Liver (tissue), 9 donors: ENCODE data around the gene ARFRP1. TPM values are rescaled to one million over a fixed set of nuclear protein-coding genes. Genes with fewer than 3 reads are reported as not detected.

Source experiments
- DNase-seq: peaks from one replicate; pipeline ENCODE4 v3.0.0-alpha.2; 2017; ENCODE audit warnings: low spot score
- H3K27ac ChIP-seq, 2 donors: one replicate each; pipeline ENCODE4 v1.7.0; 2013; ENCODE audit warnings: inconsistent platforms in 2 of 2, low read length in 2 of 2, control low read depth in 1 of 2, low read depth in 1 of 2, mild to moderate bottlenecking in 1 of 2
- H3K27me3 ChIP-seq, 4 donors: one replicate each; pipeline versions ENCODE4 v1.6.1 to v1.7.0; 2013; ENCODE audit warnings: low read length in 3 of 4, inconsistent platforms in 1 of 4, mild to moderate bottlenecking in 1 of 4, moderate library complexity in 1 of 4; ENCODE audit not compliant: control insufficient read depth in 4 of 4, insufficient read depth in 4 of 4
- H3K36me3 ChIP-seq, 4 donors: one replicate each; pipeline versions ENCODE4 v1.6.1 to v1.7.0; 2013; ENCODE audit warnings: low read length in 3 of 4, mild to moderate bottlenecking in 3 of 4, low read depth in 1 of 4, moderate library complexity in 1 of 4; ENCODE audit not compliant: control insufficient read depth in 4 of 4, insufficient read depth in 3 of 4
- H3K4me1 ChIP-seq, 4 donors: one replicate each; pipeline versions ENCODE4 v1.6.1 to v1.7.0; 2013; ENCODE audit warnings: low read length in 3 of 4, mild to moderate bottlenecking in 3 of 4, moderate library complexity in 1 of 4; ENCODE audit not compliant: control insufficient read depth in 4 of 4, insufficient read depth in 4 of 4
- H3K4me3 ChIP-seq, 3 donors: one replicate each; pipeline versions ENCODE4 v1.6.1 to v1.7.0; 2013; ENCODE audit warnings: low read length in 3 of 3, control low read depth in 1 of 3, low read depth in 1 of 3, mild to moderate bottlenecking in 1 of 3
- H3K9ac ChIP-seq, 2 donors: one replicate each; pipeline ENCODE4 v1.7.0; 2013; ENCODE audit warnings: low read length in 2 of 2, mild to moderate bottlenecking in 2 of 2, moderate library complexity in 2 of 2, control low read depth in 1 of 2, low read depth in 1 of 2
- H3K9me3 ChIP-seq, 4 donors: one replicate each; pipeline versions ENCODE4 v1.6.1 to v1.7.0; 2013; ENCODE audit warnings: low read length in 3 of 4; ENCODE audit not compliant: control insufficient read depth in 4 of 4
- FOXA1 ChIP-seq: IDR thresholded peaks from 2 replicates; pipeline ENCODE4 v1.6.1; 2016; ENCODE audit warnings: antibody characterized with exemption
- FOXA2 ChIP-seq: IDR thresholded peaks from 2 replicates; pipeline ENCODE4 v1.6.1; 2016; ENCODE audit warnings: antibody characterized with exemption
- GABPA ChIP-seq, 2 donors: IDR thresholded peaks in 1 of 2; conservative IDR thresholded peaks in 1 of 2; 2 replicates each; pipeline ENCODE4 v1.6.1; 2016; ENCODE audit warnings: antibody characterized with exemption in 2 of 2, mild to moderate bottlenecking in 1 of 2, moderate library complexity in 1 of 2
- HNF4A ChIP-seq, 2 donors: conservative IDR thresholded peaks; 2 replicates each; pipeline ENCODE4 v1.6.1; 2016; ENCODE audit warnings: antibody characterized with exemption in 2 of 2, mild to moderate bottlenecking in 2 of 2
- HNF4G ChIP-seq: IDR thresholded peaks from 2 replicates; pipeline ENCODE4 v1.6.1; 2016; ENCODE audit warnings: antibody characterized with exemption
- JUND ChIP-seq, 2 donors: IDR thresholded peaks; 2 replicates each; pipeline ENCODE4 v1.6.1; 2016; ENCODE audit warnings: antibody characterized with exemption in 2 of 2
- NR2F2 ChIP-seq: IDR thresholded peaks from 2 replicates; pipeline ENCODE4 v1.6.1; 2016; ENCODE audit warnings: antibody characterized with exemption
- RAD21 ChIP-seq, 2 donors: IDR thresholded peaks; 2 replicates each; pipeline ENCODE4 v1.6.1; 2016; ENCODE audit warnings: antibody characterized with exemption in 2 of 2, mild to moderate bottlenecking in 2 of 2
- RXRA ChIP-seq, 2 donors: IDR thresholded peaks; 2 replicates each; pipeline ENCODE4 v1.6.1; 2017 to 2018; ENCODE audit warnings: antibody characterized with exemption in 2 of 2, mild to moderate bottlenecking in 1 of 2
- SP1 ChIP-seq: IDR thresholded peaks from 2 replicates; pipeline ENCODE4 v1.6.1; 2018; ENCODE audit warnings: antibody characterized with exemption, mild to moderate bottlenecking
- TAF1 ChIP-seq: conservative IDR thresholded peaks from 2 replicates; pipeline ENCODE4 v1.6.1; 2016; ENCODE audit warnings: antibody characterized with exemption, mild to moderate bottlenecking
- YY1 ChIP-seq: IDR thresholded peaks from 2 replicates; pipeline ENCODE4 v1.6.1; 2016; ENCODE audit warnings: antibody characterized with exemption, mild to moderate bottlenecking
- WGBS: extraction: QIAGEN DNeasy Blood & Tissue Kit; methylation state at CpG from one replicate; pipeline ENCODE4 v1.1.7; 2013; 5-methylcytosine and 5-hydroxymethylcytosine counted together
- polyA plus RNA-seq, 2 donors: library from polyadenylated mRNA; stranded (reverse) in 1 of 2; unstranded in 1 of 2; fragments of 200-250 nt in 1 of 2; fragments of >200 nt in 1 of 2; fragmentation: Nextera tagmentation in 1 of 2; extraction: Ambion mirVana in 1 of 2; gene quantifications; one replicate each; pipeline versions ENCODE4 v1.2.1 to v1.2.3, GENCODE V29; 2013 to 2015
- total RNA-seq, 2 donors: library from RNA; depleted of rRNA; stranded (reverse); fragments of >200 nt; gene quantifications; one replicate each; pipeline ENCODE4 v1.2.3, GENCODE V29; 2014
- TF ChIP-seq, protein P1 (sequence below): fragments of 150-350 bp; IDR thresholded peaks from 2 replicates; pipeline ENCODE4 v1.5.1; 2017; ENCODE audit warnings: improper control_type of control experiment, low read depth, low read length; ENCODE audit not compliant: missing input control
- TF ChIP-seq, protein P2 (sequence below): IDR thresholded peaks from 2 replicates; pipeline ENCODE4 v1.6.1; 2016; ENCODE audit warnings: antibody characterized with exemption
- TF ChIP-seq, protein P3 (sequence below): IDR thresholded peaks from 2 replicates; pipeline ENCODE4 v1.6.1; 2016; ENCODE audit warnings: antibody characterized with exemption, mild to moderate bottlenecking
- TF ChIP-seq, protein P4 (sequence below): IDR thresholded peaks from 2 replicates; pipeline ENCODE4 v1.6.1; 2016; ENCODE audit warnings: antibody characterized with exemption
- donor health status: healthy.
- donor health status: healthy.
- donor health status: healthy.
- donor health status: healthy.
- donor health status: healthy.

The ARFRP1 gene
- total and polyA plus RNA-seq, 4 donors: 14.2 to 26.9 (median 20.5) TPM

DNA sequence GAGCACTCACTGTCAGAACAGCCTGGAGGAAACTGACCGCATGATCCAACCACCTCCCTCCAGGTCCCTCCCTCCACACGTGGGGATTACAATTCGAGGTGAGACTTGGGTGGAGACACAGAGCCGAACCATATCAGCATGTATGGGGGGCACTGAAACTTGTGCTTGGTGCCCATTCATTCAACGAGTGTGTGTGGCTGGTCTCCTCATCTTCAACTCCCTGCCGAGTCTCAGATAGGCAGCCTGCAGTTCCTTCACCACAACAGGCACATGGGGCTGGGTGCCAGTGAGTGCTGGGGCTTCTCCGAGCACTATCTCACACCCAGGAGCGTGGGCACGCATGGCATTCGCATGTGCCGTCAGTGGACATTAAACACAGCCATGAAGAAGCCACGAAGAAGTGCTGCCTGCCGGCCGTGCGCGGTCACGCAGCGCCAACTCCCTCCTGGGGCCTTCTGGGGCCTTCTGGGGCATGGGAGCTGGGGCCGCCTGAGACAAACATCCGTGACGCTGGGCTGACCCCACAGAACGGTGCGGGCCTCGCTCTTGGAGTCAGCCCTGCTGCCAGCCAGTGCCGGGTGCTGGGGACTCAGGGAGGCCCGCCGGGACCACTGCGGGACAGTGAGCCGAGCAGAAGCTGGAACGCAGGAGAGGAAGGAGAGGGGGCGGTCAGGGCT, 50.4 kb downstream of the ARFRP1 start:
- Histone ChIP-seq H3K9me3 (no peaks in the 10 kb centered on the region), H3K27me3 (peaks cover 0 to 4% (median 0%) of the 10 kb centered on the region in 4 donors), H3K27ac (peak overlapping the region; percentile 88 to 90), H3K9ac (peak overlapping the region in 1 of 2 donors; percentile 61), H3K4me1 (peaks cover 10 to 31% (median 17%) of the 10 kb centered on the region in 4 donors), H3K4me3 (peak overlapping the region; percentile 53 to 88 (median 63)), H3K36me3 (peaks cover 0 to 9% (median 3%) of the 10 kb centered on the region in 4 donors)
- no peak for TF ChIP-seq NR2F2
- no peak for TF ChIP-seq JUND (IDR thresholded peaks at IDR 0.05)
- TF ChIP-seq GABPA (IDR thresholded peaks at IDR 0.05 in 1 of 2, conservative IDR thresholded peaks at IDR 0.05 in 1 of 2): no peak
- no peak for TF ChIP-seq RXRA (IDR thresholded peaks at IDR 0.05)
- no peak for TF ChIP-seq FOXA2
- TF ChIP-seq, protein P1, sequence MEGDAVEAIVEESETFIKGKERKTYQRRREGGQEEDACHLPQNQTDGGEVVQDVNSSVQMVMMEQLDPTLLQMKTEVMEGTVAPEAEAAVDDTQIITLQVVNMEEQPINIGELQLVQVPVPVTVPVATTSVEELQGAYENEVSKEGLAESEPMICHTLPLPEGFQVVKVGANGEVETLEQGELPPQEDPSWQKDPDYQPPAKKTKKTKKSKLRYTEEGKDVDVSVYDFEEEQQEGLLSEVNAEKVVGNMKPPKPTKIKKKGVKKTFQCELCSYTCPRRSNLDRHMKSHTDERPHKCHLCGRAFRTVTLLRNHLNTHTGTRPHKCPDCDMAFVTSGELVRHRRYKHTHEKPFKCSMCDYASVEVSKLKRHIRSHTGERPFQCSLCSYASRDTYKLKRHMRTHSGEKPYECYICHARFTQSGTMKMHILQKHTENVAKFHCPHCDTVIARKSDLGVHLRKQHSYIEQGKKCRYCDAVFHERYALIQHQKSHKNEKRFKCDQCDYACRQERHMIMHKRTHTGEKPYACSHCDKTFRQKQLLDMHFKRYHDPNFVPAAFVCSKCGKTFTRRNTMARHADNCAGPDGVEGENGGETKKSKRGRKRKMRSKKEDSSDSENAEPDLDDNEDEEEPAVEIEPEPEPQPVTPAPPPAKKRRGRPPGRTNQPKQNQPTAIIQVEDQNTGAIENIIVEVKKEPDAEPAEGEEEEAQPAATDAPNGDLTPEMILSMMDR: no peak
- TF ChIP-seq, protein P2, sequence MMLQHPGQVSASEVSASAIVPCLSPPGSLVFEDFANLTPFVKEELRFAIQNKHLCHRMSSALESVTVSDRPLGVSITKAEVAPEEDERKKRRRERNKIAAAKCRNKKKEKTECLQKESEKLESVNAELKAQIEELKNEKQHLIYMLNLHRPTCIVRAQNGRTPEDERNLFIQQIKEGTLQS: no peak
- TF ChIP-seq HNF4A (conservative IDR thresholded peaks at IDR 0.05): no peak
- no peak for TF ChIP-seq HNF4G
- TF ChIP-seq FOXA1: no peak
- TF ChIP-seq, protein P3, sequence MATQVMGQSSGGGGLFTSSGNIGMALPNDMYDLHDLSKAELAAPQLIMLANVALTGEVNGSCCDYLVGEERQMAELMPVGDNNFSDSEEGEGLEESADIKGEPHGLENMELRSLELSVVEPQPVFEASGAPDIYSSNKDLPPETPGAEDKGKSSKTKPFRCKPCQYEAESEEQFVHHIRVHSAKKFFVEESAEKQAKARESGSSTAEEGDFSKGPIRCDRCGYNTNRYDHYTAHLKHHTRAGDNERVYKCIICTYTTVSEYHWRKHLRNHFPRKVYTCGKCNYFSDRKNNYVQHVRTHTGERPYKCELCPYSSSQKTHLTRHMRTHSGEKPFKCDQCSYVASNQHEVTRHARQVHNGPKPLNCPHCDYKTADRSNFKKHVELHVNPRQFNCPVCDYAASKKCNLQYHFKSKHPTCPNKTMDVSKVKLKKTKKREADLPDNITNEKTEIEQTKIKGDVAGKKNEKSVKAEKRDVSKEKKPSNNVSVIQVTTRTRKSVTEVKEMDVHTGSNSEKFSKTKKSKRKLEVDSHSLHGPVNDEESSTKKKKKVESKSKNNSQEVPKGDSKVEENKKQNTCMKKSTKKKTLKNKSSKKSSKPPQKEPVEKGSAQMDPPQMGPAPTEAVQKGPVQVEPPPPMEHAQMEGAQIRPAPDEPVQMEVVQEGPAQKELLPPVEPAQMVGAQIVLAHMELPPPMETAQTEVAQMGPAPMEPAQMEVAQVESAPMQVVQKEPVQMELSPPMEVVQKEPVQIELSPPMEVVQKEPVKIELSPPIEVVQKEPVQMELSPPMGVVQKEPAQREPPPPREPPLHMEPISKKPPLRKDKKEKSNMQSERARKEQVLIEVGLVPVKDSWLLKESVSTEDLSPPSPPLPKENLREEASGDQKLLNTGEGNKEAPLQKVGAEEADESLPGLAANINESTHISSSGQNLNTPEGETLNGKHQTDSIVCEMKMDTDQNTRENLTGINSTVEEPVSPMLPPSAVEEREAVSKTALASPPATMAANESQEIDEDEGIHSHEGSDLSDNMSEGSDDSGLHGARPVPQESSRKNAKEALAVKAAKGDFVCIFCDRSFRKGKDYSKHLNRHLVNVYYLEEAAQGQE: no peak
- TF ChIP-seq TAF1: no peak
- no peak for TF ChIP-seq SP1
- TF ChIP-seq RAD21 (IDR thresholded peaks at IDR 0.05): no peak
- TF ChIP-seq YY1: no peak
- TF ChIP-seq, protein P4, sequence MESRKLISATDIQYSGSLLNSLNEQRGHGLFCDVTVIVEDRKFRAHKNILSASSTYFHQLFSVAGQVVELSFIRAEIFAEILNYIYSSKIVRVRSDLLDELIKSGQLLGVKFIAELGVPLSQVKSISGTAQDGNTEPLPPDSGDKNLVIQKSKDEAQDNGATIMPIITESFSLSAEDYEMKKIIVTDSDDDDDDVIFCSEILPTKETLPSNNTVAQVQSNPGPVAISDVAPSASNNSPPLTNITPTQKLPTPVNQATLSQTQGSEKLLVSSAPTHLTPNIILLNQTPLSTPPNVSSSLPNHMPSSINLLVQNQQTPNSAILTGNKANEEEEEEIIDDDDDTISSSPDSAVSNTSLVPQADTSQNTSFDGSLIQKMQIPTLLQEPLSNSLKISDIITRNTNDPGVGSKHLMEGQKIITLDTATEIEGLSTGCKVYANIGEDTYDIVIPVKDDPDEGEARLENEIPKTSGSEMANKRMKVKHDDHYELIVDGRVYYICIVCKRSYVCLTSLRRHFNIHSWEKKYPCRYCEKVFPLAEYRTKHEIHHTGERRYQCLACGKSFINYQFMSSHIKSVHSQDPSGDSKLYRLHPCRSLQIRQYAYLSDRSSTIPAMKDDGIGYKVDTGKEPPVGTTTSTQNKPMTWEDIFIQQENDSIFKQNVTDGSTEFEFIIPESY: no peak
- DNase-seq: no peak
- 64% methylated on average over 31 of the region's 31 CpGs for WGBS
